Measurements from ENCODE around the gene FCN2.
A peak's percentile ranks its signal among the peaks of the same experiment; 100 is the strongest.

- TF ChIP-seq, protein P1, sequence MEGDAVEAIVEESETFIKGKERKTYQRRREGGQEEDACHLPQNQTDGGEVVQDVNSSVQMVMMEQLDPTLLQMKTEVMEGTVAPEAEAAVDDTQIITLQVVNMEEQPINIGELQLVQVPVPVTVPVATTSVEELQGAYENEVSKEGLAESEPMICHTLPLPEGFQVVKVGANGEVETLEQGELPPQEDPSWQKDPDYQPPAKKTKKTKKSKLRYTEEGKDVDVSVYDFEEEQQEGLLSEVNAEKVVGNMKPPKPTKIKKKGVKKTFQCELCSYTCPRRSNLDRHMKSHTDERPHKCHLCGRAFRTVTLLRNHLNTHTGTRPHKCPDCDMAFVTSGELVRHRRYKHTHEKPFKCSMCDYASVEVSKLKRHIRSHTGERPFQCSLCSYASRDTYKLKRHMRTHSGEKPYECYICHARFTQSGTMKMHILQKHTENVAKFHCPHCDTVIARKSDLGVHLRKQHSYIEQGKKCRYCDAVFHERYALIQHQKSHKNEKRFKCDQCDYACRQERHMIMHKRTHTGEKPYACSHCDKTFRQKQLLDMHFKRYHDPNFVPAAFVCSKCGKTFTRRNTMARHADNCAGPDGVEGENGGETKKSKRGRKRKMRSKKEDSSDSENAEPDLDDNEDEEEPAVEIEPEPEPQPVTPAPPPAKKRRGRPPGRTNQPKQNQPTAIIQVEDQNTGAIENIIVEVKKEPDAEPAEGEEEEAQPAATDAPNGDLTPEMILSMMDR (tag by site-specific recombination; IDR thresholded peaks at IDR 0.05) = no peak
- 0 out of 2 replicates have a peak, but pooled peaks have one; percentile 14 for TF ChIP-seq EGR2 (tag by site-specific recombination; IDR thresholded peaks at IDR 0.05; ENCODE audit: low read depth)
- TF ChIP-seq, protein P2, sequence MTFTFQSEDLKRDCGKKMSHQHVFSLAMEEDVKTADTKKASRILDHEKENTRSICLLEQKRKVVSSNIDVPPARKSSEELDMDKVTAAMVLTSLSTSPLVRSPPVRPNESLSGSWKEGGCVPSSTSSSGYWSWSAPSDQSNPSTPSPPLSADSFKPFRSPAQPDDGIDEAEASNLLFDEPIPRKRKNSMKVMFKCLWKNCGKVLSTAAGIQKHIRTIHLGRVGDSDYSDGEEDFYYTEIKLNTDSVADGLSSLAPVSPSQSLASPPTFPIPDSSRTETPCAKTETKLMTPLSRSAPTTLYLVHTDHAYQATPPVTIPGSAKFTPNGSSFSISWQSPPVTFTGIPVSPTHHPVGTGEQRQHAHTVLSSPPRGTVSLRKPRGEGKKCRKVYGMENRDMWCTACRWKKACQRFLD (tag by site-specific recombination; IDR thresholded peaks at IDR 0.05) = no peak
- peak; percentile 85 for TF ChIP-seq ZFP69B (tag by site-specific recombination; IDR thresholded peaks at IDR 0.05)
- TF ChIP-seq ZNF23 (tag by site-specific recombination; IDR thresholded peaks at IDR 0.05; ENCODE audit: borderline replicate concordance) = no peak
- no peak for TF ChIP-seq ZNF121 (tag by site-specific recombination; IDR thresholded peaks at IDR 0.05)
- no peak for TF ChIP-seq OVOL3 (tag by site-specific recombination; IDR thresholded peaks at IDR 0.05)
- TF ChIP-seq PRDM1 (tag by site-specific recombination; IDR thresholded peaks at IDR 0.05) = peak; percentile 64
- no peak for TF ChIP-seq ZNF426 (tag by site-specific recombination; IDR thresholded peaks at IDR 0.05)
- TF ChIP-seq, protein P3, sequence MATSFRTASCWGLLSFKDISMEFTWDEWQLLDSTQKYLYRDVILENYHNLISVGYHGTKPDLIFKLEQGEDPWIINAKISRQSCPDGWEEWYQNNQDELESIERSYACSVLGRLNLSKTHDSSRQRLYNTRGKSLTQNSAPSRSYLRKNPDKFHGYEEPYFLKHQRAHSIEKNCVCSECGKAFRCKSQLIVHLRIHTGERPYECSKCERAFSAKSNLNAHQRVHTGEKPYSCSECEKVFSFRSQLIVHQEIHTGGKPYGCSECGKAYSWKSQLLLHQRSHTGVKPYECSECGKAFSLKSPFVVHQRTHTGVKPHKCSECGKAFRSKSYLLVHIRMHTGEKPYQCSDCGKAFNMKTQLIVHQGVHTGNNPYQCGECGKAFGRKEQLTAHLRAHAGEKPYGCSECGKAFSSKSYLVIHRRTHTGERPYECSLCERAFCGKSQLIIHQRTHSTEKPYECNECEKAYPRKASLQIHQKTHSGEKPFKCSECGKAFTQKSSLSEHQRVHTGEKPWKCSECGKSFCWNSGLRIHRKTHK (tag by site-specific recombination; IDR thresholded peaks at IDR 0.05) = no peak
- no peak for TF ChIP-seq HOXA7 (CRISPR knock-in tag; IDR thresholded peaks at IDR 0.05; ENCODE audit: borderline replicate concordance)
- no peak for TF ChIP-seq ZBTB11 (tag by site-specific recombination; conservative IDR thresholded peaks at IDR 0.05; ENCODE audit: low read depth)
- TF ChIP-seq WT1 (tag by site-specific recombination; IDR thresholded peaks at IDR 0.05) = no peak
- peak; percentile 74; the same call in 1 of the 2 replicates for TF ChIP-seq ZNF707 (tag by site-specific recombination; IDR thresholded peaks at IDR 0.05)
Measured at GRCh38 chr9:134895908-134896833, 15.6 kb downstream of the FCN2 start.

Measured in HEK293 (cell line).